Astrocyte (in vitro differentiated cells and primary cell): ENCODE data around the gene DGKI.

Source experiments
- CTCF ChIP-seq: IDR thresholded peaks from 2 replicates; pipeline ENCODE4 v1.5.1; 2011; ENCODE audit warnings: low read depth, mild to moderate bottlenecking, inconsistent platforms, low read length, moderate library complexity; ENCODE audit not compliant: insufficient read depth
- EZH2 ChIP-seq: IDR thresholded peaks from 2 replicates; pipeline ENCODE4 v1.6.1; 2012; ENCODE audit warnings: mild to moderate bottlenecking, low read length, inconsistent platforms; ENCODE audit not compliant: insufficient read depth

GRCh38 chr7:137762334-137762733 is 84.4 kb downstream of the DGKI start:
- TF ChIP-seq CTCF = no peak
- no peak for TF ChIP-seq EZH2
